CD4-positive, alpha-beta T cell treated with Interleukin-4 for 4 hours (primary cell): ENCODE data around the gene GPER1.

ENCODE experiments used
- DNase-seq: peaks from one replicate; pipeline ENCODE4 v3.0.0-alpha.2; 2020

The GPER1 gene

DNA sequence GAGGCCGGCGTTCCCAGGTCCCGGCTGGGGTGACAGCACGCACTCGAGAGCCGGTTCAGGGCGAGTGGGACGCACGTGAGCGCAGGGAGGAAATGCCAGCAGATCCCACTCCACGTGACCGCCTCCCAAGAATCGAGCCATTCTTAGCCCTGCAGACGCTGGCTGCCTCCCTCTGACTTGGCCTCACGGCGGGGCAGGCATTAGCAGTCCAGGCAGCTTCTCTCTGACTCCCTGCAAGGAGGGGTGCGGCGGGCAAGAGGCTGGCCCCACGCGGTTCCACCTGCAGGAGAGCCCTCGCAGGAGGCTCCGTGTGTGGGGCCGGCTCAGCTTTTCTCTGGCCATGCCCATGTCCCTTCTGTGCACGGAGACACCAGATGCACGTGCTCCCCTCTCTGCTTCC is 33.5 kb upstream of the GPER1 start:
- DNase-seq = no peak

- peak; percentile 47 for DNase-seq
Observed at GRCh38 chr7:1054861-1055450, 33.0 kb upstream of the GPER1 start.

DNA sequence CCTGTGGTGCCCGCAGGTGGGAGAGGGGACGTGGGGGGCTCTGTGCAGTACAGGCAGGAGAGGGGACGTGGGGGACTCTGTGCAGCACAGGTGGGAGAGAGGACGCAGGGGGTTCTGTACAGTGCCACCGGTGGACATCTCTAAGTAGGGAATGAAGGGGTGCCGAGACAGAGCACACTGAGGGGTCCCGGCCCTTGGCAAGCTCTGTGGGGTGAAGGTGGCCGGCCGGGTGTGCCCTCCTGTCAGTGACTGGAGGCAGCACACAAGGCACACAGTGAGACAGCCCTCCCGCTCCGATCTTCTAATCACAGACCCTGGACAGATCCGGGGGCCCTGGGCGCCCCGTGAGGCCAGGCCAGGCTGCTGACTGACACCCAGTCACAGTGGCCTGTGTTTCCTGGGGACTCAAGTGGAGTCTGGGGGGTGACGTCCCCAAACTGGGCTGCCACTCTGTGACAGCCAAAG is 32.4 kb upstream of the GPER1 start:
- no peak for DNase-seq

DNA sequence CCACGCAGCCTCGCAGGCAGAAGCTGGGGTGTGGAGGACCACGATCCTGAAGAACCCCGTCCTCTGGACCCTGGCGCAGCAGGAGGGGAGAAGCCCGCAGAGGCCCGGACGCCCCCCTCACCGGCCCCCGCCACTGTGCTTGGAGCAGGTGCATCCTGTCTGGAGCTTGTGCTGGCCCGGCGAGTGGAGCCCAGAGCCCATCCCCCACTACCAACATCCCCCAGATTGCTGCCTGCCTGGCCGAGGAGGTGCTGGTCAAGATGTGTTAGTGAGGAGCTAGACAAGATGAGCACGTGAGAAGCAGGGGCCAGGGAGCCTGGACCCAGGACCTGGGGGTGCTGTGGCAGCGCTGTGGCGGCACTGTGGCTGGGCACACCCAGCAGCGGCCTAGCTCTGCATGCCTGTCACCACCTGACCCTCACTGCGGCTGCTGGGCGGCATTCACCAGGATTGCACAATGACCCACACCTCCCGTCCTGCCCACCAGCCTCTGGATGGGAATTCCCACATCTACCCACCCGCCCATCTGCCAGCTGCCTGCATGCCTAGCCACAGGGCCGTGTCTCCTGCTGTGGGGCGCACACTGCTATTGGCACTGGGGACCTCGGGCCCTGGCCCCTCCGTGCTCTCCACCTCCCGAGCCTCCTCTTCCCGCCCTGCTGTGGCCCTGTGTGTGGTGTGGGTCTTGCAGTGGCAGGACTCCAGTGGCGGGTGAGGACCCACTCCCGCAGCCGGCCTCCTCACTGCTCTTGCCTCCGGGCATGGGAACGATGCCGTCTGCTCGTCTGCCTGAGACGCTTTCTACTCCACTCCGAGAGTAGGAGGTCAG is 31.7 kb upstream of the GPER1 start:
- no peak for DNase-seq

DNA sequence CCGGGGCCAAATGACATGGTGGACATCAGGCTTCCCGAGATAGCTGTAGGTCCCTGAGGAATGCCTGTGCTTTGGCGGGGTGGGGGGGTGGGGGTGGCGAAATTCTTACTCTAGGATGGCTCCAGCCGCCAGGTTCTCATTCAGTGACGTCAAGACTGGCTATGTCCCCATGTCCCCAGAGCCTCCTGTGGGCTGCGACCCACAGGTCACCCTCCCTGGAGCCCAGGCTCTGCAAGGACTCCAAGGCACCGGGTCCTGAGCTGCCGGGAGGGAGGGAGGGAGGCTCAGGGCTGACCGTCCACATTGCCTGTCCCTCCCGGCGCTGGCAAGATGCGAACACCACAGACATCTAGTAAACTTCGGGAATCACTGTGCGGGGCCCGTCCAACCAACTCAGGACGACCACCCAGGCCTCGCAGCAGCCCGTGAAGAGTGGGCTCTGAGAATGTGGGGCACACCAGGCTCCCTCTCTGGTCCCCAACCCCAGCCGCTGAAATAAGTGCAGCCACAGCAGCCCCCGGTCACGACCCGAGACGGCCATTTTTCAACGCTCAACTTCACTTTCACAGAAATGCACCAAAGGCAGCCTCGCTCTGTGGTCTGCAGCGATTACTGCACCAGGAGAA is 31.0 kb upstream of the GPER1 start:
- DNase-seq = no peak

- DNase-seq = no peak
Observed at GRCh38 chr7:1057416-1058291, 30.3 kb upstream of the GPER1 start.

GRCh38 chr7:1058311-1058710 is 29.6 kb upstream of the GPER1 start:
- no peak for DNase-seq

GRCh38 chr7:1058821-1059199 is 29.1 kb upstream of the GPER1 start:
- peak; percentile 24 for DNase-seq

DNA sequence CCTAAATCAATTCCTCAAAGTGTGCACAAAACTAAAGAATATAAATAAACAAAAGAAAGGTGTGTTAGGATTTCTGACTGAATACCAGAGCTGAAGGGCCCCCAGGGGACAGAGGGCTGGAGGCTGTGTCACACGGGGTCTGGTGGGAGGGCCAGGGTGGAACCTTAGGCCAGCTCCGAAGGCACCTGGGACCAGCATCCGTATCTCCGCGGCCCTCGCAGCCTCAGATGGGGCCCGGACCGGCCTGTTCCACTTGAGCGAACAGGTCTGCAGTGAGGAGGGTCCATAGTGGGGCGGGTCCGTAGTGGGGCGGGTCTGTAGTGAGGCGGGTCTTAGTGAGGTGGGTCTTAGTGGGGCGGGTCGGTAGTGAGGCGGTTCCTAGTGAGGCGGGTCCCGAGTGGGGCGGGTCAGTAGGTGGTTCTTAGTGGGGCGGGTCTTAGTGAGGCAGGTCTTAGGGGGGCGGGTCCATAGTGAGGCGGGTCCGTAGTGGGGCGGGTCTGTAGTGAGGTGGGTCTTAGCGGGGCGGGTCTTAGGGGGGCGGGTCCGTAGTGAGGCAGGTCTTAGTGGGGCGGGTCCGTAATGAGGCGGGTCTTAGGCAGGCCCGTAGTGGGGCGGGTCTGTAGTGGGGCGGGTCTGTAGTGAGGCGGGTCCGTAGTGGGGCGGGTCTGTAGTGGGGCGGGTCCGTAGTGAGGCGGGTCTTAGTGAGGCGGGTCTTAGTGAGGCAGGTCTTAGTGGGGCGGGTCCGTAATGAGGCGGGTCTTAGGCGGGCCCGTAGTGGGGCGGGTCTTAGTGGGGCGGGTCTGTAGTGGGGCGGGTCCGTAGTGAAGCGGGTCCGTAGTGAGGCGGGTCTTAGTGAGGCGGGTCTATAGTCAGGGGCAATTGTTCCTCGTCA is 28.5 kb upstream of the GPER1 start:
- no peak for DNase-seq

DNA sequence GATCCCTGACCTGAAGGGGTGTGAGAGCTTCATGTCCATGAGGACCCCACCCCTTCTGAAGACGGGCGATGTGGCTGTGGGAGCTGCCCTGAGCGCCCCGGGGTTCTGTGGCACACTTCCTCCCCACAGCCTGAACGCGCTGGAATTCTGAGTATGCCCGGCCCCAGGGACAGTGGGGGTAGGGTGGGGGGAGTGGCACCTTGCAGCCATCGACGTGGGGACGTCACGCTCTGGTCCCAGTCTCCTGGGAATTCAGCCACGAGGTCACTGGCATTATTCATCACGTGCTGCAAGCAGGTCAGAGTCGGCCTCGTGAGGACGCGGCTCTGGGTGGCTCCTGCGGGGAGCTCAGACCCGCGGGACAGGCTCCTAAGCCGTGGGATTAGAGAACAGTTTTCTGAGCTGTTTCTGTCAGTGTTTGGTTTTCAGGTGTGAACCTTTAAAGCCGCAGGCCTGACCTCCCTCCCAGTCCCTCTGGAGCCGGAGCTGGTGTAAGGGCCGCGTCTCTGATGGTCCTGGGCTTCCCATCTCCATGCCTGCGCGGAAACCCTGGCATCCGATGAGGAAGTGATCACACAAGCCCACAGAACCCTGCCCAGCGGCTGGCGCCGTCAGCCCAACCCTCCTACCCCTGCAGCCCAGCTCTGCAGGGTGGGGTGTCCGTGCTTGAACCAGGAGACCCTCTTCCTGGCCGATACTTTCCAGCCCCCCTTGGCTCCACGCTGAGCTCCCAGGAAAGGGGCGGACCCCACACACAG is 27.4 kb upstream of the GPER1 start:
- no peak for DNase-seq

- DNase-seq = no peak
Observed at GRCh38 chr7:1061180-1061579, 26.7 kb upstream of the GPER1 start.

GRCh38 chr7:1062296-1063294 is 25.3 kb upstream of the GPER1 start:
- no peak for DNase-seq

- DNase-seq = no peak
Observed at GRCh38 chr7:1063361-1063760, 24.6 kb upstream of the GPER1 start.

DNA sequence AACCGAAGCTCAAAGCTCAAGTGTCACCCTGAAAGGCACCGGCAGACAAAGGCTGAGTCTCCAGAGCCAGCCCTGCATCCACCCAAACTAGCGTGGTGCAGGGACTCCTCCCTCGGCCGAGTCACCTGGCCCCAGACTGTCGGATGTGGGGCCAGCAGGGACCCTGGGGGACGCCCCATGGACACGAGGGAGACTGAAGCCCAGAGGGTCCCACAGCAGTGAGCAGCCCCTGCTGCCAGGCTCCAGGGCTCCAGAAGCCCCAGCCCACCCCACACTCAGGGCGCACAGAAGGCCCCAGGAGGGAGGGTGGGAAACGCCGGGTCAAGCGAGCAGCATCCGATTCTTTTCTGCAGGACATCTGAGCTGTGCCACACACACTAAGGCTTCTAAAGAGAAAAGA is 23.3 kb upstream of the GPER1 start:
- DNase-seq = no peak

GRCh38 chr7:1065263-1065584 is 22.7 kb upstream of the GPER1 start:
- no peak for DNase-seq

GRCh38 chr7:1065585-1066241 is 22.2 kb upstream of the GPER1 start:
- peak; percentile 76 for DNase-seq

DNA sequence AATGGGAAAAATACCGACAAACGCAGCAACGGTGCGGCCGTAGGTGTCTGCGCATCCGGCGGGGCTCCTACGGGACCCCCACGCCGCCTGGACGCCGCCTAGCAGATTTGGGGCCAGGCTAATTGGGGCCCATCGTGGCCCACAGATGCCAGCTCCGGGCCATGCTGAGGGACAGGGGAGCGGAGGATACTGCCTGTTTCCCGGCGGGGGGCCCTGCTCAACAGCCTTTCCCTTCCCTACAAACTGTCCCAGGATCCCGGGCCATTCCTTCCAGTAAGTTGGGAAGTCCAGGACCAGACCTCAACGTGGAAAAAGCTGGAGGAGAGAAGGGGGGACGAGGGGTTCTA is 21.7 kb upstream of the GPER1 start:
- DNase-seq = no peak

- no peak for DNase-seq
Observed at GRCh38 chr7:1068013-1068412, 19.9 kb upstream of the GPER1 start.

GRCh38 chr7:1068619-1069018 is 19.3 kb upstream of the GPER1 start:
- DNase-seq = no peak

- DNase-seq = no peak
Observed at GRCh38 chr7:1070544-1071011, 17.3 kb upstream of the GPER1 start.
